OCI-LY3 (cell line): ENCODE measurements around the gene SLC6A2.

Experiments used
- H2AFZ ChIP-seq: fragments of 200-600, 300-600 bp; shearing (Covaris generic); 2 replicates; pipeline ENCODE4 v1.6.0; 2014; ENCODE audit warnings: antibody characterized with exemption, low read depth, low read length
- H3K27ac ChIP-seq: fragments of 200-600, 300-600 bp; sonication (generic); 2 replicates; pipeline ENCODE4 v1.5.1; 2014; ENCODE audit warnings: mild to moderate bottlenecking, low read length, moderate library complexity, mixed read lengths
- H3K27me3 ChIP-seq: fragments of 200-600, 300-600 bp; sonication (generic); 2 replicates; pipeline ENCODE4 v1.6.1; 2014; ENCODE audit warnings: low read depth, low read length, mixed read lengths
- H3K36me3 ChIP-seq: fragments of 200-600, 300-600 bp; sonication (generic); replicated peaks from 2 replicates; pipeline ENCODE3; 2014; ENCODE audit warnings: low read depth, low read length, mixed read lengths
- H3K4me1 ChIP-seq: fragments of 300-600, 200-600 bp; sonication (generic); 2 replicates; pipeline ENCODE4 v1.6.1; 2014; ENCODE audit warnings: low read length, mixed read lengths
- H3K4me2 ChIP-seq: fragments of 200-600, 300-600 bp; sonication (generic); 2 replicates; pipeline ENCODE4 v1.6.1; 2014; ENCODE audit warnings: low read length, mixed read lengths
- H3K4me3 ChIP-seq: fragments of 300-600, 200-600 bp; sonication (generic); 2 replicates; pipeline ENCODE4 v1.5.1; 2014; ENCODE audit warnings: antibody characterized with exemption, mild to moderate bottlenecking, low read length, moderate library complexity
- H3K79me2 ChIP-seq: fragments of 300-600, 200-600 bp; shearing (Covaris generic); 2 replicates; pipeline ENCODE4 v1.6.1; 2014; ENCODE audit warnings: mild to moderate bottlenecking, low read length, mixed read lengths
- H3K9ac ChIP-seq: fragments of 300-600, 200-600 bp; shearing (Covaris generic); 2 replicates; pipeline ENCODE4 v1.6.0; 2014; ENCODE audit warnings: mild to moderate bottlenecking, low read length, moderate library complexity
- H3K9me3 ChIP-seq: fragments of 200-600, 300-600 bp; shearing (Covaris generic); 2 replicates; pipeline ENCODE4 v1.6.1; 2014; ENCODE audit warnings: low read length, mixed read lengths; ENCODE audit not compliant: insufficient read depth
- H4K20me1 ChIP-seq: fragments of 200-600, 300-600 bp; sonication (generic); 2 replicates; pipeline ENCODE4 v1.6.1; 2016; ENCODE audit warnings: low read length, mixed read lengths; ENCODE audit not compliant: insufficient read depth
- EZH2phosphoT487 ChIP-seq: fragments of 200-600 bp; shearing (Covaris generic); IDR thresholded peaks from 2 replicates; pipeline ENCODE4 v1.6.1; 2018; ENCODE audit warnings: antibody characterized with exemption, mixed run types, low read depth
- TF ChIP-seq, protein P1 (sequence below): fragments of 200-600, 300-600 bp; sonication (generic); IDR thresholded peaks from 2 replicates; pipeline ENCODE4 v1.5.1; 2014; ENCODE audit warnings: antibody characterized with exemption, low read length, low read depth

The SLC6A2 gene

DNA sequence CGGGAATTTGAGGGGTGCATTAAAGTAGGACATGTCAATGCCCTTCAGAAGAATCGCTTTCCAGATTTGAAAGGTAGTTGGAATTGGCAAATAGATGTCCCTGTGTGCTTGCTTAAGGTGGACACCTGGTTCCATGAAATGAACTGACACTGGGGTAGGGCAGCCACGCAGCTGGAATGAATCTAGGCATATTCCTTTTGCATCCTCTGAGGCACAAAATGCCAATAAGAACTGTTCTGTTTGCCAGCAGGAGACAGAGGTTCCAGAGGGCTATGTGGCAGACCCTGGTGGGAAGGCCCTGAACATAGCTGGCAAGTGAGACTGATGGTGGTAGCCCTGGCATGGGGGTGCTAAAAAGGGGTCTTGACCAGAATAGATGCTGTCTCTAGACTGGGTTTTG lies 61.5 kb downstream of the SLC6A2 start:
- TF ChIP-seq, protein P1, sequence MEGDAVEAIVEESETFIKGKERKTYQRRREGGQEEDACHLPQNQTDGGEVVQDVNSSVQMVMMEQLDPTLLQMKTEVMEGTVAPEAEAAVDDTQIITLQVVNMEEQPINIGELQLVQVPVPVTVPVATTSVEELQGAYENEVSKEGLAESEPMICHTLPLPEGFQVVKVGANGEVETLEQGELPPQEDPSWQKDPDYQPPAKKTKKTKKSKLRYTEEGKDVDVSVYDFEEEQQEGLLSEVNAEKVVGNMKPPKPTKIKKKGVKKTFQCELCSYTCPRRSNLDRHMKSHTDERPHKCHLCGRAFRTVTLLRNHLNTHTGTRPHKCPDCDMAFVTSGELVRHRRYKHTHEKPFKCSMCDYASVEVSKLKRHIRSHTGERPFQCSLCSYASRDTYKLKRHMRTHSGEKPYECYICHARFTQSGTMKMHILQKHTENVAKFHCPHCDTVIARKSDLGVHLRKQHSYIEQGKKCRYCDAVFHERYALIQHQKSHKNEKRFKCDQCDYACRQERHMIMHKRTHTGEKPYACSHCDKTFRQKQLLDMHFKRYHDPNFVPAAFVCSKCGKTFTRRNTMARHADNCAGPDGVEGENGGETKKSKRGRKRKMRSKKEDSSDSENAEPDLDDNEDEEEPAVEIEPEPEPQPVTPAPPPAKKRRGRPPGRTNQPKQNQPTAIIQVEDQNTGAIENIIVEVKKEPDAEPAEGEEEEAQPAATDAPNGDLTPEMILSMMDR, result no peak
- TF ChIP-seq EZH2phosphoT487, result no peak

DNA sequence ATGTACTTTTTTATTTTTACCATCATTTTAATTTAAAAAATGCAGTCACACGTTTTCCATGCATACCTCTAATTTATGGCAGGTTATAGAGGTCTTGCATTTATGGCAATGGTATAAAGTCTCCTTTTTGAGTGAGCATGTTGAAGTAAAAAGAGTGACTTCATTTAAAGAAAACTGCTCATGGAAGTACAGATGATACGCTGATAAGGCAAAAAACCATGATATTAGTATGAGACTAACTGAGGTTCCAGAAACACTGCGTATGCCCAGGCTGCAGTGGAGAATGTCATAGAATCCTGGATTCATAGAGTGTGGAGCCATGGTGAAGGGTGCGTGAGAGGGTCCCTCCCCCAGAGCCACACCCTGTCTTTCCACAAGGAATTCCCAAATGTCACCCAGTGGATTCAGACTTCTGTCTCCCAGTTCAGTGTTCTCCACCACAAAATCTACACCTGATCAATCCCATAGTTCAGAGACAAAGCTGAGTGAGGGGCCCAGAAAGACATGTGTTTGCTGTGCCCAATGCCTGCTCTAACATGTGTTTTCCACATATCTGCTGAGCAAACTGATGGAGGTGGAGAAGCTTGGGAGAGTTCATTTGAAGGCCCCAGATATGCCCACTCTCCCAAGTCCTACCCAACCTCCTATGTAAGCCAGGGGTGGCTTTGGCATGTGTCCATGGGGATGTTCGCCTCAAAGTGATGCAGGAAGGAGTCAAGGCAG lies 69.4 kb downstream of the SLC6A2 start:
- no peak overlapping the region for H2AFZ ChIP-seq
- no peak overlapping the region for H3K4me3 ChIP-seq
- no peak overlapping the region for H3K9ac ChIP-seq
- no peaks in the 10 kb centered on the region for H3K9me3 ChIP-seq
- H3K27ac ChIP-seq, result no peak overlapping the region
- no peaks in the 10 kb centered on the region for H3K4me1 ChIP-seq
- H3K4me2 ChIP-seq, result no peak overlapping the region
- no peaks in the 10 kb centered on the region for H3K36me3 ChIP-seq
- no peaks in the 10 kb centered on the region for H3K27me3 ChIP-seq
- TF ChIP-seq, protein P1, result no peak
- H3K79me2 ChIP-seq, result no peaks in the 10 kb centered on the region
- H4K20me1 ChIP-seq, result no peaks in the 10 kb centered on the region

More for the DNA sequence above, 61.5 kb downstream of the SLC6A2 start:
- no peaks in the 10 kb centered on the region for H3K4me1 ChIP-seq
- no peak overlapping the region for H3K4me3 ChIP-seq
- no peak overlapping the region for H2AFZ ChIP-seq
- H3K9ac ChIP-seq, result no peak overlapping the region
- no peaks in the 10 kb centered on the region for H3K9me3 ChIP-seq
- no peak overlapping the region for H3K27ac ChIP-seq
- no peak overlapping the region for H3K4me2 ChIP-seq
- H3K79me2 ChIP-seq, result no peaks in the 10 kb centered on the region
- no peaks in the 10 kb centered on the region for H3K36me3 ChIP-seq
- no peaks in the 10 kb centered on the region for H4K20me1 ChIP-seq
- H3K27me3 ChIP-seq, result peaks cover 8% of the 10 kb centered on the region; the same call in 1 of the 2 replicates

DNA sequence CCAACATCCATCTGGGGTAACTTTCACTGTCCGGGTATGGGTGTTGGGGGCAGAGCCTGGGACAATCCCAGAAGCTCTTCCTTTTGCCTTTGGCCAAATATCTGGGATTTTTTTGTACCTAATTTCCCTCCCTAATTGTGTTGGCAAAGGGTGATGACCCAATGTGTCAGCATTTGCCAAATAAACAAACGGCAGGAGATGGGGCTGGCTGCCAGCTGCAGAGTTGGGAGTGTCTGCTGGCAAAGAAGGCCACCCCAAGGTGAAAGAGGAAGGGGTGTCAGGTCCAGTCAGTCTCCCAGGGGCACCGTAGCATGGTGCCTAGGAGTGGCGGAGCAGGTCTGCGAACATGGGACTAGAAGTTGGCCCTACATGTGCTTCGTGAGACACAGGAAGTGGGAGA lies 73.0 kb downstream of the SLC6A2 start:
- Histone ChIP-seq H3K4me1 (no peaks in the 10 kb centered on the region), H2AFZ (no peak overlapping the region), H4K20me1 (no peaks in the 10 kb centered on the region), H3K4me2 (no peak overlapping the region), H3K4me3 (no peak overlapping the region), H3K27me3 (no peaks in the 10 kb centered on the region), H3K9ac (no peak overlapping the region), H3K27ac (no peak overlapping the region), H3K36me3 (no peaks in the 10 kb centered on the region), H3K9me3 (no peaks in the 10 kb centered on the region), H3K79me2 (no peaks in the 10 kb centered on the region)
- TF ChIP-seq, protein P1, result no peak
- TF ChIP-seq EZH2phosphoT487, result no peak

DNA sequence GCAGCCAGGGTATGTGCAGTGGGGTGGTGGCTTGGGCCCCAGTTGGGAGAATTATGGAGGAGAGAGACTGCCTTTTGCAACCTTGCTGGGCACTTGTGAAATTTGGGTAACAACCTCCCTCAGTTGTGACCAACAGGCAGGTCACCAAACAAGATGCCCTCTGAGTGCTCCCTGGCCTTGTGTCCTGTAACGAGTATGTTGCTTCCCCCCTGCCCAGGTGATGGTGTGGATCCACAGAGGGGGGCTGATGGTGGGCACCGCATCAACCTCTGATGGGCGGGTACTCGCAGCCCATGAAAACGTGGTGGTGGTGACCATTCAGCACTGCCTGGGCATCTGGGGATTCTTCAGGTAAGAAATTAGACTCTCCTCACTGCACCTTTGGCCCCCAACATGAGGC lies 74.3 kb downstream of the SLC6A2 start:
- H3K9ac ChIP-seq, result no peak overlapping the region
- no peak overlapping the region for H2AFZ ChIP-seq
- no peak overlapping the region for H3K4me2 ChIP-seq

More for the DNA sequence above, 74.3 kb downstream of the SLC6A2 start:
- Histone ChIP-seq H3K27ac (no peak overlapping the region), H3K79me2 (no peaks in the 10 kb centered on the region), H3K4me3 (no peak overlapping the region), H3K36me3 (no peaks in the 10 kb centered on the region), H4K20me1 (no peaks in the 10 kb centered on the region), H3K27me3 (no peaks in the 10 kb centered on the region), H3K4me1 (no peaks in the 10 kb centered on the region), H3K9me3 (no peaks in the 10 kb centered on the region)
- TF ChIP-seq, protein P1, result no peak
- no peak for TF ChIP-seq EZH2phosphoT487
